Osteoblast (primary cell): ENCODE results near the gene ZNF778. TPM values are rescaled to one million over a fixed set of nuclear protein-coding genes. Genes with fewer than 3 reads are reported as not detected.

Experiments
- DNase-seq: peaks from one replicate; pipeline ENCODE4 v3.0.0; 2011; ENCODE audit warnings: low spot score, mixed read lengths; ENCODE audit not compliant: insufficient read length; ENCODE audit errors: missing footprints
- H2AFZ ChIP-seq: 2 replicates; pipeline ENCODE4 v1.6.0; 2011; ENCODE audit warnings: mild to moderate bottlenecking, low read length
- H3K27ac ChIP-seq: 2 replicates; pipeline ENCODE4 v1.5.1; 2011; ENCODE audit warnings: mild to moderate bottlenecking, low read depth, low read length, moderate library complexity
- H3K27me3 ChIP-seq: 2 replicates; pipeline ENCODE4 v1.6.0; 2012; ENCODE audit warnings: mild to moderate bottlenecking, control low read depth, inconsistent platforms, low read length, moderate library complexity; ENCODE audit not compliant: insufficient read depth
- H3K36me3 ChIP-seq: 2 replicates; pipeline ENCODE4 v1.5.1; 2011; ENCODE audit warnings: mild to moderate bottlenecking, low read length, control low read depth, moderate library complexity; ENCODE audit not compliant: insufficient read depth
- H3K4me1 ChIP-seq: 2 replicates; pipeline ENCODE4 v1.5.1; 2011; ENCODE audit warnings: mild to moderate bottlenecking, low read length, control low read depth, moderate library complexity; ENCODE audit not compliant: insufficient read depth
- H3K4me2 ChIP-seq: 2 replicates; pipeline ENCODE4 v1.6.0; 2011; ENCODE audit warnings: mild to moderate bottlenecking, low read length; ENCODE audit not compliant: insufficient read depth
- H3K4me3 ChIP-seq: fragments of 200-600 bp; sonication (generic); 3 replicates; pipeline ENCODE4 v1.5.1; 2012; ENCODE audit warnings: mild to moderate bottlenecking, low read length, inconsistent platforms; ENCODE audit not compliant: insufficient read depth
- H3K79me2 ChIP-seq: 2 replicates; pipeline ENCODE4 v1.6.0; 2012; ENCODE audit warnings: mild to moderate bottlenecking, low read length, control low read depth, inconsistent platforms; ENCODE audit not compliant: insufficient read depth
- H3K9me3 ChIP-seq: 2 replicates; pipeline ENCODE4 v1.5.1; 2011; ENCODE audit warnings: low read depth, low read length, control low read depth
- H4K20me1 ChIP-seq: 2 replicates; pipeline ENCODE4 v1.6.0; 2012; ENCODE audit warnings: mild to moderate bottlenecking, low read length, control low read depth; ENCODE audit not compliant: insufficient read depth
- total RNA-seq: library from RNA; depleted of rRNA; stranded (reverse); fragments of >200 nt; gene quantifications from 2 replicates; pipeline ENCODE4 v1.2.3, GENCODE V29; 2012
- TF ChIP-seq, protein P1 (sequence below): IDR thresholded peaks from 2 replicates; pipeline ENCODE4 v1.5.1; 2011; ENCODE audit warnings: mild to moderate bottlenecking, low read depth, low read length, moderate library complexity; ENCODE audit errors: extremely low read depth

Gene ZNF778
- total RNA-seq, 1 donor = 8.7 TPM

DNA sequence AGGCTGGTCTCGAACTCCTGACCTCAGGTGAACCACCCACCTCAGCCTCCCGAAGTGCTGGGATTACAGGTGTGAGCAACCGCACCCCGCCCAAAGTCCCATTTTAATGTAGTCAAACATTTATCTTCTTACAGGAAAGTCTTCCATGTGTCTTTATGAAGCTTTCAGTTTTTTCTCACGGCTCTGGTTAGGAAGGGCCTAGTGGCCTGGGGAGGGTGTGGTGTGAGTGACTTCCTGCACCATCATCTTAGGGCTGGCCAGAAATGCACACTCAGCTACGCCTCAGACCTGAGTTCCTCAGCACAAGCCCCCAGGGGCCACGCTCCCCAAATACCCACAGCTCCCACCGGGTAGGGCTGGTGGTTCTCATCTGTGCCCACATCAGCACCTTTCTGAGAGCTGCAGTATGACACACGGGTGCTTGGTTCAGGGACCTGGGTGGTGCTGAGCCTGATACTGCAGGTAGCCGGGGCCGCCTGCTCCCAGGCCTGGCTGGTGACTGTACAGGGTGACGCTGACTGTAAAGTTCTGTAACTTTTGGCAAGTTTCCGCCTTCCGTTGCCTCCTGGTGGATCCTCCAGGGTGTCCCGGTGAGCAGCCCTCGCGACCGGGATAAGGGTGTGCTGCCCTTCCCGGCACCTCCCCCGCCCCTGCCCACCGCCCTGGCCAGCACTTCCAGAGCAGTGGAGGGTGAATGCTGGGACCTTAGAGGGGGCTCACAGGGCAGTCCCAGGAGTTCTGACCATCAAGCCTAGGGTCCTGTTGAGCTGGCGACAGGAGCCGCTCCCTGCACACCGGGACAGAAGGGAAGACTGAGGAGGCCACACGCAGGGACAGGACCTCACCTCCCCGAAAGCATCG, 52.5 kb downstream of the ZNF778 start:
- DNase-seq = no peak
- H3K79me2 ChIP-seq = peaks cover 40% of the 10 kb centered on the region
- no peak overlapping the region for H2AFZ ChIP-seq
- peaks cover 16% of the 10 kb centered on the region for H3K4me1 ChIP-seq
- peaks cover 19% of the 10 kb centered on the region for H4K20me1 ChIP-seq
- no peak overlapping the region for H3K4me3 ChIP-seq
- H3K27ac ChIP-seq = peak overlapping the region; percentile 18
- H3K4me2 ChIP-seq = no peak overlapping the region
- H3K9me3 ChIP-seq = no peaks in the 10 kb centered on the region
- TF ChIP-seq, protein P1, sequence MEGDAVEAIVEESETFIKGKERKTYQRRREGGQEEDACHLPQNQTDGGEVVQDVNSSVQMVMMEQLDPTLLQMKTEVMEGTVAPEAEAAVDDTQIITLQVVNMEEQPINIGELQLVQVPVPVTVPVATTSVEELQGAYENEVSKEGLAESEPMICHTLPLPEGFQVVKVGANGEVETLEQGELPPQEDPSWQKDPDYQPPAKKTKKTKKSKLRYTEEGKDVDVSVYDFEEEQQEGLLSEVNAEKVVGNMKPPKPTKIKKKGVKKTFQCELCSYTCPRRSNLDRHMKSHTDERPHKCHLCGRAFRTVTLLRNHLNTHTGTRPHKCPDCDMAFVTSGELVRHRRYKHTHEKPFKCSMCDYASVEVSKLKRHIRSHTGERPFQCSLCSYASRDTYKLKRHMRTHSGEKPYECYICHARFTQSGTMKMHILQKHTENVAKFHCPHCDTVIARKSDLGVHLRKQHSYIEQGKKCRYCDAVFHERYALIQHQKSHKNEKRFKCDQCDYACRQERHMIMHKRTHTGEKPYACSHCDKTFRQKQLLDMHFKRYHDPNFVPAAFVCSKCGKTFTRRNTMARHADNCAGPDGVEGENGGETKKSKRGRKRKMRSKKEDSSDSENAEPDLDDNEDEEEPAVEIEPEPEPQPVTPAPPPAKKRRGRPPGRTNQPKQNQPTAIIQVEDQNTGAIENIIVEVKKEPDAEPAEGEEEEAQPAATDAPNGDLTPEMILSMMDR = no peak
- H3K36me3 ChIP-seq = peaks cover 67% of the 10 kb centered on the region
- H3K27me3 ChIP-seq = no peaks in the 10 kb centered on the region

DNA sequence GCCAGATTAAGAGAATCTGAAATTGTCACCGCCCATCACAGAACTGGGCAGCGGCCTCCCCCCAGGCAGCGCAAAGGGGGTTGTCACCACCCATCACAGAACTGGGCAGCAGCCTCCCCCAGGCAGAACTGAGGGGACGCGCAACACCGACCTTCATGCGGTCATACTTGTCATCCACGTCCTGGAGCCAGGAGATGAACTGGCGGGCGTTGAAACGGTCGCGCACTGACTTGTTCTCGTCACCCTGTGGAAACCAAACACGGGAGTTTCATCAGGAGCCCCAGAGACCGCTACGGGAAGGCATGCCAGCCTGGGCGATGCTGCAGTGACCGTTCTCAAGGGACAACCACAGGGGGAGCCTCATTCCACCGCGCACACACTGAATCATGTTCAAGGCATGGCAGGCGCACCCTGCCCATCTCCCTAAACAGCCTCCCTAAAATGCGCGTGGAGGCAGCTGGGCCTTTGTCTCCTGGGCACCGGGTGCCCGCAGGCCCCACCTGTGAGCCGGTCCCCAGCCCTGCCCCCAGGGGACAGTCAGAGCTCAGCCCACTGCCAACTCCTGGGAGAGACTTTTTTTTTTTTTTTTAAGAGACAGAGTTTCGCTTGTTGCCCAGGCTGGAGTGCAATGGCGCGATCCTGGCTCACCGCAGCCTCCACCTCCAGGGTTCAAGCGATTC, 53.3 kb downstream of the ZNF778 start:
- Histone ChIP-seq H3K27me3 (no peaks in the 10 kb centered on the region), H3K4me2 (no peak overlapping the region), H3K36me3 (peaks cover 61% of the 10 kb centered on the region), H3K4me1 (peaks cover 16% of the 10 kb centered on the region), H3K9me3 (no peaks in the 10 kb centered on the region), H4K20me1 (peaks cover 25% of the 10 kb centered on the region), H2AFZ (no peak overlapping the region), H3K4me3 (no peak overlapping the region), H3K79me2 (peaks cover 48% of the 10 kb centered on the region), H3K27ac (no peak overlapping the region)
- no peak for DNase-seq
- TF ChIP-seq, protein P1 = no peak

DNA sequence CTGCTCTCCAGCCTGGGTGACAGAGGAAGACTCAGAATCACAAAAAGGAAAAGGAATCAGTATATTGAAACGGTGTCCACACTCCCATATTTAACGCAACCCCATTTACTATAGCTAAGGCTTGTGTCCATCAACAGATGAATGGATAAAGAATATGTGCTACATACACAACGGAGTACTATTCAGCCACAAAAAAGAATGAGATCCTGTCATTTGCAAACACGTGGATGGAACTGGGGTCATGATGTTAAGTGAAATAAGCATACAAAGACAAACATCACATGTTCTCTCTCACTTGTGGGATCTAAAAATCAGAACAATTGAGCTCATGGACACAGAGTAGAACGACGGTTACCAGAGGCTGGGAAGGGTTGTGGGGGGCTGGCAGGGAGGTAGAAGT, 55.1 kb downstream of the ZNF778 start:
- H3K4me2 ChIP-seq = no peak overlapping the region
- peaks cover 48% of the 10 kb centered on the region for H3K36me3 ChIP-seq
- no peak for DNase-seq
- no peaks in the 10 kb centered on the region for H3K27me3 ChIP-seq
- TF ChIP-seq, protein P1 = no peak
- no peaks in the 10 kb centered on the region for H3K9me3 ChIP-seq
- peaks cover 63% of the 10 kb centered on the region for H3K79me2 ChIP-seq
- no peak overlapping the region for H2AFZ ChIP-seq
- peaks cover 16% of the 10 kb centered on the region for H3K4me1 ChIP-seq
- H3K27ac ChIP-seq = no peak overlapping the region
- peaks cover 28% of the 10 kb centered on the region for H4K20me1 ChIP-seq
- H3K4me3 ChIP-seq = no peak overlapping the region

DNA sequence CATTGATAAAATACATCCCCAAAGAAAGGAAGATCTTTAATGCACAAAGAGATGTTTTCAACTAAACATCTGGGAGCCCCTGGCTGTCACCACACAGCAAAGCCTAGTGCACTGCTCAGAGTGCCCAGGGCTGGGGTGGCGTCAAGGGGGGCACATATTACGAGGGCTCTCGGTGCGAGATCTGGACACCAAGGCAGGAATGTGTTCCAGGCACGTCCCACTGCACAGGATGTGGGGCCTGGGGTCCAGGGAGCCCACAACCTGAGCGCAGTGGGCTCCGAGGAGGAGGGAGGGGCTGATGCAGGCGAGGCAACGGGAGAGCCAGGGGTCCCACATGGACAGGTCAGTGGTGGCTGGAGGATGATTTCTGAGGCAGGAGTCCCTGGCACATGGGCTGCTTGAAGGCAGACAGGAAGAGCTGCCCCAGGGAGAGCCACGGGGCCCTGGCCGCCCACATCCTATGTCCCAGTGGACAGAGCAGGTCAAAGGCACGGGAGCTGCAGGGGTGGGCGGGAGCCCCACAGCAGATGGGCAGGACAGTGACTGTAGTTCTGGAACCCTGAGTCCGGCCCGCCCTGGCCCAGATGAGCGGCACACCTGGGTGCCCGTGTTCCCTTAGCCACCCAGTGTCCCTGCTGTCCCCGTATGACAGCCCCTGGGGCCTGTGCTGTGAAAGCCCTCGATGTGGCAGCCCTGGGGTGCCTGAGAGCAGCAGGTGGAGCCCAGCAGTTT, 56.4 kb downstream of the ZNF778 start:
- TF ChIP-seq, protein P1 = no peak
- H3K4me3 ChIP-seq = no peak overlapping the region
- no peak overlapping the region for H3K4me2 ChIP-seq
- H2AFZ ChIP-seq = no peak overlapping the region
- H3K27ac ChIP-seq = no peak overlapping the region
- peaks cover 12% of the 10 kb centered on the region for H3K4me1 ChIP-seq
- H3K27me3 ChIP-seq = no peaks in the 10 kb centered on the region
- H4K20me1 ChIP-seq = peaks cover 28% of the 10 kb centered on the region
- peak; percentile 82 for DNase-seq
- H3K36me3 ChIP-seq = peaks cover 53% of the 10 kb centered on the region
- H3K79me2 ChIP-seq = peaks cover 74% of the 10 kb centered on the region
- no peaks in the 10 kb centered on the region for H3K9me3 ChIP-seq
